ENCODE measurements around the gene RAB40C. TPM values are rescaled to one million over a fixed set of nuclear protein-coding genes. Genes with fewer than 3 reads are reported as not detected.
A peak's percentile ranks its signal among the peaks of the same experiment; 100 is the strongest.

The RAB40C gene
- total RNA-seq, 1 experiment from 2014 or later = 17.7 TPM

DNA sequence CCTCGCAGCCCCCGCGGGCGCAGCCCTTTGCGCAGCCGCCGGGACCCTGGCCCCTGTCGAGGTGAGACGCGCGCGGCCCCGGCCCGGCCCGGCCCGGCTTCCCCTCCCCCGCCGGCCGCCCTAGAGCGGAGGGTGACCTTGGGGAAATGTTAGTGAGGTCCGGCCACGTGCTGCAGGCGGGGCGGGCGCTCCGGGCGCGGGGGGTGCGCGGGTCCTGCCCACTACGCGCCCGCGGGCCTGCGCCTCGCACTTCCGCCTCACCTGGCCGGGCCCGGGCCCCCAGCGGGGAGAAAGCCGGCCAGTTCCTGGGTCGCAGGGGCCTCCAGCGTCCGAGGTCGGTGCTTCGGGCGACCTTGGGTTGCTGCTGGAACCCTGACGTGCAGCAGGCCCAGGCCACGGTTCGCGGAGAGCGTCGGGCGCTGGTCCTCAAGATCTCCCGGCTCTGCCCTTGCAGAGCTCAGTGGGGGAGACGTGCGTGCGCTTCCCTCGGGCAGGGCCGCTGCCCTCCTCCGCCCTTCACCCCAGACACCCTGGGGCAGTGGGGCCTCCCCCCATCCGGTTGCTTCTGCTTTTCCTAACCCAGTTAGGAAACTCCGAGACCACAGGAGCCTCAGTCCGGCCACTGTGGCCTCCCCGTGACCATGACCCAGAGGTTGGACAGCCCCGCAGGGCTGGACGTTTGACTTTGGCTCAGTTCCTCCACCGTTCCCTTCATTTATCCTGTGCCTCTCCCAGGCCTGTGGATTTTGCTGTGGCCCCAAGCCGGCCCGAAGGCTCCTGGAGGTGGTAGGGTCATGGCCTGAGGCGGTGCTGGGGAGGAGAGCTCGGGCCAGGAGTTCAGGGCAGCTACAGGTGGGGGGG, 52.6 kb downstream of the RAB40C start:
- no peaks in the 10 kb centered on the region for H3K9me3 Mint-ChIP-seq (ENCODE audit: unreplicated experiment)
- POLR2A ChIA-PET = interaction anchor here (0.6 to 2.2 kb wide), 15 partner anchors 15 to 116 kb away, joined by 3 to 26 read pairs (median 4); partner anchors contain the start of genes CAPN15, RHBDL1, RHOT2 and STUB1
- H3K4me3 Mint-ChIP-seq (ENCODE audit: unreplicated experiment) = peak overlapping the region; percentile 77
- BruUV-seq (replicated peaks) = no TSS peak
- peak overlapping the region; percentile 59 for H3K27ac Mint-ChIP-seq (ENCODE audit: low read depth, unreplicated experiment)
- no peak for TF ChIP-seq CTCF (IDR thresholded peaks at IDR 0.05; ENCODE audit: unreplicated experiment)
- intact Hi-C loops (cut with micrococcal nuclease) = no loop called here
- CTCF ChIA-PET = interaction anchor here (0.6 to 1.0 kb wide), 6 partner anchors 9 to 703 kb away, joined by 3 to 4 read pairs (median 3); partner anchors contain the start of gene RHOT2
- peaks cover 28% of the 10 kb centered on the region for H3K36me3 Mint-ChIP-seq (ENCODE audit: insufficient read depth, unreplicated experiment)
- DNase-seq (ENCODE audit: unreplicated experiment) = peak; percentile 36
- H3K4me1 Mint-ChIP-seq (ENCODE audit: insufficient read depth, unreplicated experiment) = peaks cover 11% of the 10 kb centered on the region
- no peaks in the 10 kb centered on the region for H3K27me3 Mint-ChIP-seq (ENCODE audit: insufficient read depth, unreplicated experiment)

GRCh38 chr16:643050-643368, 53.1 kb downstream of the RAB40C start:
- no TSS peak for BruUV-seq (replicated peaks)
- intact Hi-C loops (cut with micrococcal nuclease) = no loop called here
- Mint-ChIP-seq H3K27me3 (ENCODE audit: insufficient read depth, unreplicated experiment) (no peaks in the 10 kb centered on the region), H3K27ac (ENCODE audit: low read depth, unreplicated experiment) (peak overlapping the region; percentile 59), H3K9me3 (ENCODE audit: unreplicated experiment) (no peaks in the 10 kb centered on the region), H3K36me3 (ENCODE audit: insufficient read depth, unreplicated experiment) (peaks cover 30% of the 10 kb centered on the region), H3K4me3 (ENCODE audit: unreplicated experiment) (peak overlapping the region; percentile 77), H3K4me1 (ENCODE audit: insufficient read depth, unreplicated experiment) (peaks cover 11% of the 10 kb centered on the region)
- TF ChIP-seq CTCF (IDR thresholded peaks at IDR 0.05; ENCODE audit: unreplicated experiment) = no peak
- DNase-seq (ENCODE audit: unreplicated experiment) = no peak
- ChIA-PET CTCF (interaction anchor here (0.8 to 1.0 kb wide), 4 partner anchors 9 to 703 kb away, joined by 3 read pairs; partner anchors contain the start of gene RHOT2), POLR2A (interaction anchor here (0.9 to 2.2 kb wide), 12 partner anchors 16 to 116 kb away, joined by 3 to 26 read pairs (median 6); partner anchors contain the start of genes CAPN15, RHBDL1, RHOT2 and STUB1)

DNA sequence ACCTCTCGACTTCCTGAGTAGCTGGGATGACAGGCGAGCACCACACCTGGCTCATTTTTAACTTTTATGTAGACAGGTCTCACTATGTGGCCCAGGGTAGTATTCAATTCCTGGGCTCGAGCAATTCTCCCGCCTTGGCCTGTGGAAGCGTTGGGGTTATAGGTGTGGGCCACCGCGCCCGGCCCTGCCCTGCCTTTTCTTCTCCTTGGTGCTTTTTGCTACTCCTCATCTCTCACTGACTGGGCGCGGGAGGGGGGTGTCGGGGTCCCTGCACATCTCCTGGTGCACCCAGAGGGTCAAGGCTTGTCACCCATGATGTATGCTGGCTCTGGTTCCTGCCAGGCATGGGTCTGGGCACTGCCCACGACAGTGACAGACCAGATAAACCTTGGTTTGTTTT, 54.7 kb downstream of the RAB40C start:
- Mint-ChIP-seq H3K27me3 (ENCODE audit: insufficient read depth, unreplicated experiment) (no peaks in the 10 kb centered on the region), H3K36me3 (ENCODE audit: insufficient read depth, unreplicated experiment) (peaks cover 35% of the 10 kb centered on the region), H3K4me1 (ENCODE audit: insufficient read depth, unreplicated experiment) (peaks cover 11% of the 10 kb centered on the region), H3K9me3 (ENCODE audit: unreplicated experiment) (no peaks in the 10 kb centered on the region), H3K27ac (ENCODE audit: low read depth, unreplicated experiment) (no peak overlapping the region), H3K4me3 (ENCODE audit: unreplicated experiment) (peak overlapping the region; percentile 31)
- TF ChIP-seq CTCF (IDR thresholded peaks at IDR 0.05; ENCODE audit: unreplicated experiment) = no peak
- no TSS peak for BruUV-seq (replicated peaks)
- ChIA-PET POLR2A (interaction anchor here (0.6 kb wide), 1 partner anchor 31 kb away, joined by 3 read pairs; the partner anchor contains the start of gene RHBDL1), CTCF (interaction anchor here (0.7 to 1.0 kb wide), 2 partner anchors 15 to 116 kb away, joined by 3 to 5 read pairs; no protein-coding TSS in a partner anchor)
- no peak for DNase-seq (ENCODE audit: unreplicated experiment)
- intact Hi-C loops (cut with micrococcal nuclease) = no loop called here

GRCh38 chr16:645852-646678, 56.2 kb downstream of the RAB40C start:
- peak; percentile 69 for DNase-seq (ENCODE audit: unreplicated experiment)
- Mint-ChIP-seq H3K4me1 (ENCODE audit: insufficient read depth, unreplicated experiment) (peaks cover 17% of the 10 kb centered on the region), H3K36me3 (ENCODE audit: insufficient read depth, unreplicated experiment) (peaks cover 35% of the 10 kb centered on the region), H3K27ac (ENCODE audit: low read depth, unreplicated experiment) (peak overlapping the region; percentile 68), H3K9me3 (ENCODE audit: unreplicated experiment) (no peaks in the 10 kb centered on the region), H3K4me3 (ENCODE audit: unreplicated experiment) (peak overlapping the region; percentile 31), H3K27me3 (ENCODE audit: insufficient read depth, unreplicated experiment) (no peaks in the 10 kb centered on the region)
- no TSS peak for BruUV-seq (replicated peaks)
- intact Hi-C loops (cut with micrococcal nuclease) = no loop called here
- no peak for TF ChIP-seq CTCF (IDR thresholded peaks at IDR 0.05; ENCODE audit: unreplicated experiment)
- CTCF ChIA-PET = no interaction called here
- POLR2A ChIA-PET = interaction anchor here (0.6 to 1.2 kb wide), 2 partner anchors 9 to 20 kb away, joined by 3 read pairs; no protein-coding TSS in a partner anchor

All from MCF 10A (cell line).